ENCODE measurements around the gene RASL10A. TPM values are rescaled to one million over a fixed set of nuclear protein-coding genes. Genes with fewer than 3 reads are reported as not detected.

The RASL10A gene
- total RNA-seq, 1 experiment from 2014 or later: 1.1 TPM

DNA sequence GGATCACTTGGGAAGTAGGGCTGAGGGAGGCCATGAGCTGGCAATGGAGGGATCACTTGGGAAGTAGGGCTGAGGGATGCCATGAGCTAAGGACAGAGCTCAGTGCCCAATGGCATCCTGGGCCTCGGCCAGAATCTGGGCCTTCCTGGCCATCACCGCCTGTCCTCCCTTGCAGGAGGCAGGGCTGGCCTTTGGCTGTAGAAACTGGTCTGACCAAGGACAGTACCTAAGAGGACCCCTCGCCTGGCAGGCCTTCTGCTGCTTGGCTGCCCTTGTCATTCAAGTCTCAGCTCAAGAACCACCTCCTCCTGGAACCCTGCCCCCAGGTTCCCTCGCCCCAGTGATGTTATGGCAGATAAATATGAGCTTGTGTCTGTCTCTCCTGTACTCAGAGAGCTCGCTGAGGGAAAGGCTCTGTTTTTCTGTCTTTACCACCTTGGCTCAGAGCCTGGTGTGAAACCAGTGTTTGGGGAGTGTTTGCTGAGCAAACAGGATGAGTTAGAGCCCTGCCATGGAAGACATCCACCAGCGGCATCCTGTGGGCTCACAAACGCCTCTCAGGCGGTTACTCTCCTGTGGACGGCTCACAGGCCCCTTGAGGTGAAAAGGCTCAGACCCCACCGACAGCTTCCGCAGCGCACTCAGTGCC lies 19.3 kb upstream of the RASL10A start:
- Mint-ChIP-seq H3K36me3 (ENCODE audit: insufficient read depth, unreplicated experiment) (peaks cover 35% of the 10 kb centered on the region), H3K27ac (ENCODE audit: unreplicated experiment) (no peak overlapping the region), H3K4me1 (ENCODE audit: low read depth, unreplicated experiment) (no peaks in the 10 kb centered on the region), H3K4me3 (ENCODE audit: unreplicated experiment) (no peak overlapping the region), H3K27me3 (ENCODE audit: insufficient read depth, unreplicated experiment) (no peaks in the 10 kb centered on the region), H3K9me3 (ENCODE audit: unreplicated experiment) (no peaks in the 10 kb centered on the region)
- Histone ChIP-seq H3K9me3 (no peaks in the 10 kb centered on the region), H3K4me3 (ENCODE audit: low read depth, low read length) (no peak overlapping the region), H3K27me3 (replicated peaks; ENCODE audit: control insufficient read depth, insufficient read depth, low read length) (no peaks in the 10 kb centered on the region), H3K36me3 (ENCODE audit: control insufficient read depth, insufficient read depth, low read length) (peaks cover 1% of the 10 kb centered on the region), H3K4me1 (no peaks in the 10 kb centered on the region)
- DNase-seq: no peak
- intact Hi-C loops (cut with micrococcal nuclease; ENCODE audit: unreplicated experiment): no loop called here
- no peak for TF ChIP-seq CTCF (IDR thresholded peaks at IDR 0.05; ENCODE audit: insufficient read depth in 1 of 2, low read depth in 1 of 2, low read length in 1 of 2, severe bottlenecking in 1 of 2, unreplicated experiment in 1 of 2)
- CTCF ChIA-PET: interaction anchor here (0.9 to 1.0 kb wide), 2 partner anchors 8 to 39 kb away, joined by 3 read pairs; no protein-coding TSS in a partner anchor
- no TSS peak for BruUV-seq (replicated peaks)
- POLR2A ChIA-PET: no interaction called here

GRCh38 chr22:29334148-29334547 lies 18.7 kb upstream of the RASL10A start:
- no peaks in the 10 kb centered on the region for H3K9me3 ChIP-seq
- POLR2A ChIA-PET: no interaction called here
- H3K27me3 Mint-ChIP-seq (ENCODE audit: insufficient read depth, unreplicated experiment): no peaks in the 10 kb centered on the region

DNA sequence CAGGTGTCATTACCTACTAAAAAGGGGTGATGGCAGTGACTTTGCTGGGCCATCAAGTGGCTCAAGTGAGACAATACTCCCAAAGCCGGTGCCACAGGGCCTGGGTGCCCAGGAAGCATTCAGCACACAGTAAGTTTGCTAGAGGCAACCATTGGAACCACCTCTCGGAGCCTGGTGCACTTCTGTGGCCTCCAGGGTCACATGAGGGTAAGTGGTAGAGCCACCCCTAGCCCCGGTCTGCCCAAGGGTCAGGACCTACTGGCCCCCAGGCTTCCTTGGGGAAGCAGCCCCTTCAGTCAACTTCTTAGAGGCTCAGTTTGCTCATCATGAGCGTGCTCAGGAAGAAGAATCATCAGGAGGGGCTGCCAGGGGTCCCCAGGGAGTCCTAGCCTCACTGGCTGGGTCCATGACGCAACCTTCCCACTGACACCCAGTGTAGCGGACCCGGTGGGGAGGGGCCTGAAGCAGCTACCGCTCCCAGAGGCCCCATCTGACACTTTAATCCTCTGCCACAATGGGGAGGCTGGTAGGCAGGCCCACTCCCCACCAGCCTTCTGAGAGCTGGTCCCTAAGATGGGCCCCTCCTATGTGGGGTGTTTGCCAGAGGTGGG lies 17.5 kb upstream of the RASL10A start:
- Histone ChIP-seq H3K4me3 (ENCODE audit: low read depth, low read length) (no peak overlapping the region), H3K27me3 (replicated peaks; ENCODE audit: control insufficient read depth, insufficient read depth, low read length) (no peaks in the 10 kb centered on the region), H3K4me1 (no peaks in the 10 kb centered on the region), H3K9me3 (no peaks in the 10 kb centered on the region), H3K36me3 (ENCODE audit: control insufficient read depth, insufficient read depth, low read length) (peaks cover 1% of the 10 kb centered on the region)
- CTCF ChIA-PET: no interaction called here
- Mint-ChIP-seq H3K9me3 (ENCODE audit: unreplicated experiment) (no peaks in the 10 kb centered on the region), H3K27me3 (ENCODE audit: insufficient read depth, unreplicated experiment) (no peaks in the 10 kb centered on the region), H3K4me3 (ENCODE audit: unreplicated experiment) (no peak overlapping the region), H3K4me1 (ENCODE audit: low read depth, unreplicated experiment) (no peaks in the 10 kb centered on the region), H3K27ac (ENCODE audit: unreplicated experiment) (no peak overlapping the region), H3K36me3 (ENCODE audit: insufficient read depth, unreplicated experiment) (peaks cover 23% of the 10 kb centered on the region)
- POLR2A ChIA-PET: no interaction called here
- no TSS peak for BruUV-seq (replicated peaks)
- intact Hi-C loops (cut with micrococcal nuclease; ENCODE audit: unreplicated experiment): no loop called here
- DNase-seq: no peak
- no peak for TF ChIP-seq CTCF (IDR thresholded peaks at IDR 0.05; ENCODE audit: insufficient read depth in 1 of 2, low read depth in 1 of 2, low read length in 1 of 2, severe bottlenecking in 1 of 2, unreplicated experiment in 1 of 2)

More at GRCh38 chr22:29334148-29334547, 18.7 kb upstream of the RASL10A start:
- Histone ChIP-seq H3K4me3 (ENCODE audit: low read depth, low read length) (no peak overlapping the region), H3K4me1 (no peaks in the 10 kb centered on the region), H3K27me3 (replicated peaks; ENCODE audit: control insufficient read depth, insufficient read depth, low read length) (no peaks in the 10 kb centered on the region), H3K36me3 (ENCODE audit: control insufficient read depth, insufficient read depth, low read length) (peaks cover 1% of the 10 kb centered on the region)
- Mint-ChIP-seq H3K4me3 (ENCODE audit: unreplicated experiment) (no peak overlapping the region), H3K36me3 (ENCODE audit: insufficient read depth, unreplicated experiment) (peaks cover 30% of the 10 kb centered on the region), H3K27ac (ENCODE audit: unreplicated experiment) (no peak overlapping the region), H3K9me3 (ENCODE audit: unreplicated experiment) (no peaks in the 10 kb centered on the region), H3K4me1 (ENCODE audit: low read depth, unreplicated experiment) (no peaks in the 10 kb centered on the region)
- intact Hi-C loops (cut with micrococcal nuclease; ENCODE audit: unreplicated experiment): no loop called here
- no peak for TF ChIP-seq CTCF (IDR thresholded peaks at IDR 0.05; ENCODE audit: insufficient read depth in 1 of 2, low read depth in 1 of 2, low read length in 1 of 2, severe bottlenecking in 1 of 2, unreplicated experiment in 1 of 2)
- BruUV-seq (replicated peaks): no TSS peak
- DNase-seq: no peak
- CTCF ChIA-PET: interaction anchor here (0.9 kb wide), 1 partner anchor 8 kb away, joined by 3 read pairs; no protein-coding TSS in a partner anchor

Data from Caco-2 (cell line).